Esophagus muscularis mucosa (tissue), 4 donors: ENCODE measurements around the gene OR4K15. TPM values are rescaled to one million over a fixed set of nuclear protein-coding genes. Genes with fewer than 3 reads are reported as not detected.

ENCODE experiments used
- DNase-seq: peaks from one replicate; pipeline ENCODE4 v3.0.0-alpha.2; 2017; ENCODE audit errors: extremely low spot score
- H3K27ac ChIP-seq, 4 donors: fragments of 200-600 bp; sonication (generic); replicated peaks in 1 of 4; 1 replicate in 3 of 4; 2 replicates in 1 of 4; pipeline ENCODE4 v1.5.1; 2016 to 2019; ENCODE audit warnings: mild to moderate bottlenecking in 1 of 4
- H3K27me3 ChIP-seq, 4 donors: fragments of 200-600 bp; sonication (generic); one replicate each; pipeline versions ENCODE4 v1.5.1 to v1.6.0; 2016 to 2019
- H3K36me3 ChIP-seq, 4 donors: fragments of 200-600 bp; sonication (generic); one replicate each; pipeline ENCODE4 v1.5.1; 2016 to 2019
- H3K4me1 ChIP-seq, 4 donors: fragments of 200-600 bp; sonication (generic); one replicate each; pipeline ENCODE4 v1.5.1; 2016 to 2019
- H3K4me3 ChIP-seq, 4 donors: fragments of 200-600 bp; sonication (generic); 1 replicate in 2 of 4; 2 replicates in 2 of 4; pipeline ENCODE4 v1.5.1; 2016 to 2019; ENCODE audit warnings: mild to moderate bottlenecking in 4 of 4, moderate library complexity in 1 of 4
- H3K9me3 ChIP-seq, 4 donors: fragments of 200-600 bp; sonication (generic); 1 replicate in 3 of 4; 2 replicates in 1 of 4; pipeline ENCODE4 v1.5.1; 2016 to 2019
- EP300 ChIP-seq: sonication (generic); formaldehyde crosslinking; IDR thresholded peaks from one replicate; pipeline ENCODE4 v1.6.1; 2017; ENCODE audit warnings: antibody characterized with exemption
- POLR2A ChIP-seq: fragments of 450-650 bp; IDR thresholded peaks from one replicate; pipeline ENCODE4 v1.6.1; 2017; ENCODE audit warnings: antibody characterized with exemption, moderate library complexity, mild to moderate bottlenecking, low read depth
- POLR2AphosphoS5 ChIP-seq, 2 donors: sonication (generic); formaldehyde crosslinking; IDR thresholded peaks; one replicate each; pipeline ENCODE4 v1.6.1; 2017; ENCODE audit warnings: antibody characterized with exemption in 2 of 2
- WGBS: methylation state at CpG from one replicate; pipeline ENCODE4 v1.1.5; 2018; 5-methylcytosine and 5-hydroxymethylcytosine counted together
- intact Hi-C: fragments of 100-400 bp; cut with DNase I; formaldehyde crosslinking; loops from one replicate; pipeline ENCODE4 v1.15.1; 2023
- total RNA-seq, 4 donors: library from RNA; depleted of rRNA; stranded (reverse); fragments of >200 nt; gene quantifications; one replicate each; pipeline versions ENCODE4 v1.1.0 to v1.2.1, GENCODE V29; 2016
- TF ChIP-seq, protein P1 (sequence below), 3 experiments: fragments of 200-600 bp in 2 of 3; fragments of 450-650 bp in 1 of 3; sonication (generic) in 2 of 3; IDR thresholded peaks; one replicate each; pipeline ENCODE4 v1.5.1; 2017 to 2019; ENCODE audit warnings: antibody characterized with exemption in 3 of 3, mild to moderate bottlenecking in 2 of 3, moderate library complexity in 1 of 3

The OR4K15 gene
- total RNA-seq, 4 donors from 2014 or later, result not detected

- 60% methylated on average over 7 of the region's 7 CpGs for WGBS
- H3K9me3 ChIP-seq, result peaks cover 0 to 3% (median 0%) of the 10 kb centered on the region in 4 donors
- no peaks in the 10 kb centered on the region for H3K36me3 ChIP-seq
- intact Hi-C loops, result no loop called here
- no peak for DNase-seq
- H3K27ac ChIP-seq, result no peak overlapping the region
- TF ChIP-seq, protein P1, sequence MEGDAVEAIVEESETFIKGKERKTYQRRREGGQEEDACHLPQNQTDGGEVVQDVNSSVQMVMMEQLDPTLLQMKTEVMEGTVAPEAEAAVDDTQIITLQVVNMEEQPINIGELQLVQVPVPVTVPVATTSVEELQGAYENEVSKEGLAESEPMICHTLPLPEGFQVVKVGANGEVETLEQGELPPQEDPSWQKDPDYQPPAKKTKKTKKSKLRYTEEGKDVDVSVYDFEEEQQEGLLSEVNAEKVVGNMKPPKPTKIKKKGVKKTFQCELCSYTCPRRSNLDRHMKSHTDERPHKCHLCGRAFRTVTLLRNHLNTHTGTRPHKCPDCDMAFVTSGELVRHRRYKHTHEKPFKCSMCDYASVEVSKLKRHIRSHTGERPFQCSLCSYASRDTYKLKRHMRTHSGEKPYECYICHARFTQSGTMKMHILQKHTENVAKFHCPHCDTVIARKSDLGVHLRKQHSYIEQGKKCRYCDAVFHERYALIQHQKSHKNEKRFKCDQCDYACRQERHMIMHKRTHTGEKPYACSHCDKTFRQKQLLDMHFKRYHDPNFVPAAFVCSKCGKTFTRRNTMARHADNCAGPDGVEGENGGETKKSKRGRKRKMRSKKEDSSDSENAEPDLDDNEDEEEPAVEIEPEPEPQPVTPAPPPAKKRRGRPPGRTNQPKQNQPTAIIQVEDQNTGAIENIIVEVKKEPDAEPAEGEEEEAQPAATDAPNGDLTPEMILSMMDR (IDR thresholded peaks at IDR 0.05), result no peak
- TF ChIP-seq POLR2A (no peak), EP300 (no peak), POLR2AphosphoS5 (IDR thresholded peaks at IDR 0.05) (no peak)
- no peak overlapping the region for H3K4me3 ChIP-seq
- H3K27me3 ChIP-seq, result no peaks in the 10 kb centered on the region
- H3K4me1 ChIP-seq, result no peaks in the 10 kb centered on the region
Measured at GRCh38 chr14:20002319-20002718, 26.9 kb downstream of the OR4K15 start.

GRCh38 chr14:20008156-20008555 lies 32.8 kb downstream of the OR4K15 start:
- intact Hi-C loops, result no loop called here
- TF ChIP-seq POLR2AphosphoS5 (IDR thresholded peaks at IDR 0.05) (no peak), EP300 (no peak), POLR2A (no peak)
- TF ChIP-seq, protein P1 (IDR thresholded peaks at IDR 0.05), result no peak
- Histone ChIP-seq H3K27me3 (no peaks in the 10 kb centered on the region), H3K36me3 (no peaks in the 10 kb centered on the region), H3K27ac (no peak overlapping the region), H3K4me1 (no peaks in the 10 kb centered on the region), H3K4me3 (no peak overlapping the region), H3K9me3 (peaks cover 0 to 4% (median 0%) of the 10 kb centered on the region in 4 donors)
- no peak for DNase-seq

DNA sequence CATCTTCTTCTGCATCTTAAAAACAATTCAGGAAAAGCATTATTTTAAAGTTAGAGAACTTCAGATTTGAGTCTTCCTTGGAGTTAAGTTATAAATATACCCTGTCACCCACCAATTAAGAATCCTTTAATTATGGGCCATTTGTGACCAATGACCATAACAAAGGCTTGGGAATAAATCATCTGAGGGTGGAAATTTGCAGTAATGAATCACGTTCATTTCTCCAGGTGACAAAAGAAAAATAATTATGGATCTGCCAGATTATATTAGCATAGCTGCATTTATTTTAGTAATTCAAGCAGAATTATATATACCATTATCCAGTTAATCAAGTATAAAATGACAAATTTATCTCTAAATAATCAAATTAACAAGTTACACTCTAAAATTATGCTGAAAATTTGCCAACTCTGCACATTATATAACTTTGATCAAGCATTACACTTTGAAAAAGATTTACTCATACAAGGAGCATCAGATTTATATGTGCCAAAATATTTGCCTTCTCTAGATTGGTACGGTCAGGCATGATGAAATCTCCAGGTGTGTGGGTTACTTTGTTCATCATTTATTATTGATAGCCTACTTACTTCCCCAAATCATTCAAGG lies 44.0 kb downstream of the OR4K15 start, which contains the start of gene OR4K14:
OR4K14 (minus strand) TSS at position 51 of the 609 bp plus-strand sequence. CDS start 4,114 bp downstream, outside the sequence.
- DNase-seq, result no peak
- intact Hi-C loops, result no loop called here
- H3K36me3 ChIP-seq, result no peaks in the 10 kb centered on the region
- 42% methylated on average over 2 of the region's 2 CpGs for whole genome bisulfite sequencing
- H3K9me3 ChIP-seq, result peaks cover 0 to 2% (median 0%) of the 10 kb centered on the region in 4 donors
- TF ChIP-seq EP300, result no peak
- TF ChIP-seq POLR2A, result no peak
- TF ChIP-seq POLR2AphosphoS5 (IDR thresholded peaks at IDR 0.05), result no peak
- TF ChIP-seq, protein P1 (IDR thresholded peaks at IDR 0.05), result no peak
- H3K27ac ChIP-seq, result no peak within 1 kb of the TSS
- no peaks in the 10 kb centered on the region for H3K4me1 ChIP-seq
- no peak within 1 kb of the TSS for H3K4me3 ChIP-seq
- no peaks in the 10 kb centered on the region for H3K27me3 ChIP-seq

Other genes starting within 250 kb of the OR4K15 start
- not detected for gene OR4Q3, start 232.0 kb upstream of the OR4K15 start, total RNA-seq
- not detected for gene OR4M1, start 202.1 kb upstream of the OR4K15 start, total RNA-seq
- gene OR4N2, start 171.8 kb upstream of the OR4K15 start, total RNA-seq, result not detected
- gene OR4K2, start 100.4 kb upstream of the OR4K15 start, total RNA-seq, result not detected
- not detected for gene OR4K5, start 55.0 kb upstream of the OR4K15 start, total RNA-seq
- gene OR4K1, start 44.7 kb upstream of the OR4K15 start, total RNA-seq, result not detected
- gene OR4Q2, start 26.6 kb downstream of the OR4K15 start, total RNA-seq, result not detected
- not detected for gene OR4K14, start 43.7 kb downstream of the OR4K15 start, total RNA-seq
- not detected for gene OR4K13, start 60.4 kb downstream of the OR4K15 start, total RNA-seq
- gene OR4L1, start 84.5 kb downstream of the OR4K15 start, total RNA-seq, result not detected
- gene OR4K17, start 135.1 kb downstream of the OR4K15 start, total RNA-seq, result not detected
- not detected for gene OR4N5, start 163.2 kb downstream of the OR4K15 start, total RNA-seq
- not detected for gene OR11G2, start 215.3 kb downstream of the OR4K15 start, total RNA-seq
- gene OR11H6, start 248.1 kb downstream of the OR4K15 start, total RNA-seq, result not detected